Esophagus muscularis mucosa (tissue), 4 donors: ENCODE data around the gene NTHL1. TPM values are rescaled to one million over a fixed set of nuclear protein-coding genes. Genes with fewer than 3 reads are reported as not detected.

ENCODE experiments used
- DNase-seq: peaks from one replicate; pipeline ENCODE4 v3.0.0-alpha.2; 2017; ENCODE audit errors: extremely low spot score
- H3K27ac ChIP-seq, 4 donors: fragments of 200-600 bp; sonication (generic); replicated peaks in 1 of 4; 1 replicate in 3 of 4; 2 replicates in 1 of 4; pipeline ENCODE4 v1.5.1; 2016 to 2019; ENCODE audit warnings: mild to moderate bottlenecking in 1 of 4
- H3K27me3 ChIP-seq, 4 donors: fragments of 200-600 bp; sonication (generic); one replicate each; pipeline versions ENCODE4 v1.5.1 to v1.6.0; 2016 to 2019
- H3K36me3 ChIP-seq, 4 donors: fragments of 200-600 bp; sonication (generic); one replicate each; pipeline ENCODE4 v1.5.1; 2016 to 2019
- H3K4me1 ChIP-seq, 4 donors: fragments of 200-600 bp; sonication (generic); one replicate each; pipeline ENCODE4 v1.5.1; 2016 to 2019
- H3K4me3 ChIP-seq, 4 donors: fragments of 200-600 bp; sonication (generic); 1 replicate in 2 of 4; 2 replicates in 2 of 4; pipeline ENCODE4 v1.5.1; 2016 to 2019; ENCODE audit warnings: mild to moderate bottlenecking in 4 of 4, moderate library complexity in 1 of 4
- H3K9me3 ChIP-seq, 4 donors: fragments of 200-600 bp; sonication (generic); 1 replicate in 3 of 4; 2 replicates in 1 of 4; pipeline ENCODE4 v1.5.1; 2016 to 2019
- EP300 ChIP-seq: sonication (generic); formaldehyde crosslinking; IDR thresholded peaks from one replicate; pipeline ENCODE4 v1.6.1; 2017; ENCODE audit warnings: antibody characterized with exemption
- POLR2A ChIP-seq: fragments of 450-650 bp; IDR thresholded peaks from one replicate; pipeline ENCODE4 v1.6.1; 2017; ENCODE audit warnings: antibody characterized with exemption, moderate library complexity, mild to moderate bottlenecking, low read depth
- POLR2AphosphoS5 ChIP-seq, 2 donors: sonication (generic); formaldehyde crosslinking; IDR thresholded peaks; one replicate each; pipeline ENCODE4 v1.6.1; 2017; ENCODE audit warnings: antibody characterized with exemption in 2 of 2
- WGBS: methylation state at CpG from one replicate; pipeline ENCODE4 v1.1.5; 2018; 5-methylcytosine and 5-hydroxymethylcytosine counted together
- intact Hi-C: fragments of 100-400 bp; cut with DNase I; formaldehyde crosslinking; loops from one replicate; pipeline ENCODE4 v1.15.1; 2023
- total RNA-seq, 4 donors: library from RNA; depleted of rRNA; stranded (reverse); fragments of >200 nt; gene quantifications; one replicate each; pipeline versions ENCODE4 v1.1.0 to v1.2.1, GENCODE V29; 2016
- TF ChIP-seq, protein P1 (sequence below), 3 experiments: fragments of 200-600 bp in 2 of 3; fragments of 450-650 bp in 1 of 3; sonication (generic) in 2 of 3; IDR thresholded peaks; one replicate each; pipeline ENCODE4 v1.5.1; 2017 to 2019; ENCODE audit warnings: antibody characterized with exemption in 3 of 3, mild to moderate bottlenecking in 2 of 3, moderate library complexity in 1 of 3

NTHL1 gene
- total RNA-seq, 4 donors from 2014 or later = 11.8 to 25.2 (median 18.9) TPM

DNA sequence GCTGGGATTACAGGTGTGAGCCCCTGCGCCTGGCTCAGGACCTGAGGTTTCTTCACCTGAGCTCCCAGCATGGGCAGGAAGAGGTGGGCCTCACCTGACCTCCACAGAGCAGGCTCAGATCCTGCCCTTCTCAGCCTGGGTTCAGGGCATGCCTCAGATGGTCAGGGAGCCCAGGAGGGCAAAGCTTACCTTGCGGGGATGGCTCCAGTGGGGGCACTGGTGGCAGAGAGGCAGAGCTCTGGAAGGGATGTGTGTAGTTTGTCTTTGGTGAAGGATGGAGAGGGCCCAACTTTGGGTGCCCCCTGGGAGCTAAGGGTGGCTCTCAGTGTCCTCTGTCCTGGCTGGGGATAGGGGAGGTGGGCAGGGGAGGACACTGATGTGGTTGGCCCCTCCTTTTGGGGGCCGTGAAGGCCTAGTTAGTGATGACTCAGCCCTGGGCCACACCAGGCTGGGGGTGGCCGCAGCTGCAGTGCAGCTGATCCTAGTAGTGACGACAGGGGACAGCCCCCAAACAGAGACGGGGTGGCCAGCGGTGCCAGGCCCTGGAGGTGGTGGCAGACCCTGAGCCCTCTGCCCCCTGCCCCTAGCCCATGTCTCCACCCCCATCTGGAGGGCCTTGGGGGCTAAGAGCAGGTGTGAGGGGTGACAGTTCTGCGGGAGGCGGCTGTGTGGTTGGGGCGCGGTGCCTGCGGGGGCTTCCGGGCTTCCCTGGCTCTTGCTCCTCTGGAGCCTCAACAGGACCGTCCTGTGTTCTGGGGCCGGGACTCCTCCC, 15.2 kb downstream of the NTHL1 start:
- Histone ChIP-seq H3K27me3 (no peaks in the 10 kb centered on the region), H3K9me3 (no peaks in the 10 kb centered on the region), H3K27ac (peak overlapping the region; percentile 83 to 92 (median 86)), H3K4me3 (peak overlapping the region; percentile 40 to 54 (median 46)), H3K4me1 (peaks cover 49 to 88% (median 84%) of the 10 kb centered on the region in 4 donors), H3K36me3 (peaks cover 0 to 62% (median 26%) of the 10 kb centered on the region in 4 donors)
- TF ChIP-seq POLR2AphosphoS5 (IDR thresholded peaks at IDR 0.05) (no peak), EP300 (no peak)
- TF ChIP-seq, protein P1, sequence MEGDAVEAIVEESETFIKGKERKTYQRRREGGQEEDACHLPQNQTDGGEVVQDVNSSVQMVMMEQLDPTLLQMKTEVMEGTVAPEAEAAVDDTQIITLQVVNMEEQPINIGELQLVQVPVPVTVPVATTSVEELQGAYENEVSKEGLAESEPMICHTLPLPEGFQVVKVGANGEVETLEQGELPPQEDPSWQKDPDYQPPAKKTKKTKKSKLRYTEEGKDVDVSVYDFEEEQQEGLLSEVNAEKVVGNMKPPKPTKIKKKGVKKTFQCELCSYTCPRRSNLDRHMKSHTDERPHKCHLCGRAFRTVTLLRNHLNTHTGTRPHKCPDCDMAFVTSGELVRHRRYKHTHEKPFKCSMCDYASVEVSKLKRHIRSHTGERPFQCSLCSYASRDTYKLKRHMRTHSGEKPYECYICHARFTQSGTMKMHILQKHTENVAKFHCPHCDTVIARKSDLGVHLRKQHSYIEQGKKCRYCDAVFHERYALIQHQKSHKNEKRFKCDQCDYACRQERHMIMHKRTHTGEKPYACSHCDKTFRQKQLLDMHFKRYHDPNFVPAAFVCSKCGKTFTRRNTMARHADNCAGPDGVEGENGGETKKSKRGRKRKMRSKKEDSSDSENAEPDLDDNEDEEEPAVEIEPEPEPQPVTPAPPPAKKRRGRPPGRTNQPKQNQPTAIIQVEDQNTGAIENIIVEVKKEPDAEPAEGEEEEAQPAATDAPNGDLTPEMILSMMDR (IDR thresholded peaks at IDR 0.05) = no peak
- intact Hi-C loops = no loop called here
- DNase-seq = no peak
- 69% methylated on average over 3 of the region's 15 CpGs for WGBS

DNA sequence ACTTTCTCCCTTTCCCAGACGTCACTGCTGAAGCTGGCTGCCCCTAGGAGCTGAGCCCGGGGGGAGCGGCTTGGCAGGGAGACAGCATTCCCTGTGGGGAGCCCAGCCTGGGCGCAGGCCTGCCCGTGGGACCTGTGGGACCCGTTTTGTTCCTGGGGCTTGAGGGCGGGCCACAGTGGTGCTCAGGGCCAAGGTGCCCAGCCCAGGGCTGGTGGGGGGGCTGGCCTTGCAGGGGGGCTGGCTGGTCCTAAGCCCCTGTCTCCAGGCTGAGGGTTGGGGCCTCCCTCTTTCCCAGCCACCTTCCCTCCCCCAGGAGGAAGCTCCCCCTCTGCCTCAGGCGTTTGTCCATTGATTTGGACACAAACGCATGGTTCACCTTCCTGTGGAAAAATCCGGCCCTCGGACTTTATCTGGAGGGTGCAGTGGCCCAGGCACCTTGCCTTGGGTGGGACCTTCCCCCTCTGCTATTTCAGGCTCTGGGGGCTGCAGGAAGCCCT, 16.5 kb downstream of the NTHL1 start:
- Histone ChIP-seq H3K27me3 (no peaks in the 10 kb centered on the region), H3K4me3 (peak overlapping the region in 1 of 4 donors; percentile 18), H3K4me1 (peaks cover 44 to 86% (median 81%) of the 10 kb centered on the region in 4 donors), H3K36me3 (peaks cover 0 to 48% (median 18%) of the 10 kb centered on the region in 4 donors), H3K9me3 (no peaks in the 10 kb centered on the region), H3K27ac (peak overlapping the region; percentile 83 to 92 (median 86))
- intact Hi-C loops = no loop called here
- WGBS = 67% methylated on average over 5 of the region's 11 CpGs
- DNase-seq = no peak
- TF ChIP-seq POLR2AphosphoS5 (IDR thresholded peaks at IDR 0.05) = peak in 1 of 2 donors; percentile 25
- TF ChIP-seq, protein P1 (IDR thresholded peaks at IDR 0.05) = no peak

DNA sequence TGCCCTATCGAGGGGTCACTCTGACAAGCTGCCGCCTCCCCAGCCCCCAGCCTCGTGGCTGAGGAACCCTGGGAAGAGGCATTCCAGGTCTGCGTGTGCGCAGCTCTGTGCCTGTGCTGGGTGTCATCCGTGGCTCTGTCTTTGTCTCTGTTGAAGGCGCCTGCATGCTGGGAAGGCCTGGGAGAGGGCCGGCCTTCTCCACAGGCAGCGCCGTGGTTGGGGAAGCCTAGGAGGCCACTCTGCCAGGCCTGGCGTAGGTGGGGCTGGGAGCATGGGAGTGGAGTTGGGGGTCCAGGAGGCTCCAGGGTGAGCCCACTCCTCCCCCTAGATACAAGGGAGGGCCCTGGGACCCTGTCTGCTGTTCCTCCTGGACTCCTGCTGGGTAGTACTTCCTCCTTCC, 17.6 kb downstream of the NTHL1 start:
- H3K27ac ChIP-seq = peak overlapping the region; percentile 29 to 92 (median 86)
- WGBS = 81% methylated on average over 9 of the region's 11 CpGs
- peaks cover 40 to 85% (median 81%) of the 10 kb centered on the region in 4 donors for H3K4me1 ChIP-seq
- no peak for DNase-seq
- H3K36me3 ChIP-seq = peaks cover 0 to 37% (median 18%) of the 10 kb centered on the region in 4 donors
- H3K9me3 ChIP-seq = no peaks in the 10 kb centered on the region
- peak overlapping the region; percentile 78 to 87 (median 80) for H3K4me3 ChIP-seq
- no peaks in the 10 kb centered on the region for H3K27me3 ChIP-seq
- no peak for TF ChIP-seq EP300
- intact Hi-C loops = no loop called here

DNA sequence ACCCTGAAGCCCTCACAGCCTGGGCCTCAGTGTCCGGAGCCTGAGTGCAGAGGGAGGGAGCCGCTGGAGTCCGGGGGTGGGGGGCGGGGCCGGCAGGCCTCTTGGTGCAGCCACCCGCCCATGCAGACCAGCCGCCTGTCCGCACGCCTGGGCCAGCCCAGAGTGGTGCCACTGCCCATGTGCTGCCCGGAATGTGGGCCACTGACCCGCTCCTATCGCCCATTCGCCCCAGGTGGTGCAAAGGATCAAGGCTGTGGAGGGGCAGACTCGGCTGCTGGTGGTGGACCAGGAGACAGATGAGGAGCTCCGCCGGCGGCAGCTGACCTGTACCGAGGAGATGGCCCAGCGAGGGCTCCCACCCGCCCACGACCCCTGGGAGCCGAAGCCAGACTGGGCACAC, 18.3 kb downstream of the NTHL1 start:
- H3K4me3 ChIP-seq = peak overlapping the region; percentile 78 to 87 (median 80)
- H3K9me3 ChIP-seq = no peaks in the 10 kb centered on the region
- TF ChIP-seq, protein P1 (IDR thresholded peaks at IDR 0.05) = no peak
- TF ChIP-seq EP300 = no peak
- no peak for TF ChIP-seq POLR2A
- TF ChIP-seq POLR2AphosphoS5 (IDR thresholded peaks at IDR 0.05) = no peak
- H3K27ac ChIP-seq = peak overlapping the region in 3 of 4 donors; percentile 26 to 83 (median 29)
- H3K4me1 ChIP-seq = peaks cover 42 to 81% (median 79%) of the 10 kb centered on the region in 4 donors
- H3K27me3 ChIP-seq = no peaks in the 10 kb centered on the region
- intact Hi-C loops = no loop called here
- WGBS = no CpG with 5 or more reads among the region's 22 CpGs
- peaks cover 0 to 32% (median 18%) of the 10 kb centered on the region in 4 donors for H3K36me3 ChIP-seq
- DNase-seq = no peak

DNA sequence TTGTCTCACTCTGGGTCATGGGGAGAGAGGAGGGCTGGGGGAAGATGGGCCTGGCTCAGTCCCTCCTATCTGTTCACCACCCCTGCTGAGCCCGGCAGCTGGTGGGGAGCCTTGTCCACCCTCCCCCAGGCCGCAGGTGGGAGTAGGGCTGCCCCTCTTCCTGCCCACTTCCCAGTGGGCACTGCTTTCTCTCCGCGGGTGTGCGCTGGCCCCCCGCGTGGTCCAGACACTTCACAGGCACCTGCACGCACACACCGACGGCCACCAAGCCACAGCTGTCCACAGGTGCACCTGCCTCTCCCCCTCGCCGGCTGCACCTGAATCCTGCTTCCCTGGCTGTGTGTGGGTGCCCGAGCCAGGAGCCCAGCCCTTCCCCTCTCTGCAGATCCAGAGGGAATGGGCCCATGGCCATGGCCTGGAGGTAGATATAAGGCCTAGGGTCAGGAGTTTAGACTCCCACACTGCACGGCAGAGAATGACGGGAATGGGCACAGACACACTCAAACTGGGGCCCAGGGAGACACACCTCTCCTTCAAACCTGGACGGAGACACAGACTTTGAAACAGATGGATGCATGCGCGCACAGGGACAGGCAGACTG, 18.9 kb downstream of the NTHL1 start:
- 69% methylated on average over 8 of the region's 18 CpGs for WGBS
- DNase-seq = no peak
- Histone ChIP-seq H3K27ac (peak overlapping the region in 2 of 4 donors; percentile 17 to 75), H3K4me1 (peaks cover 43 to 82% (median 79%) of the 10 kb centered on the region in 4 donors), H3K27me3 (no peaks in the 10 kb centered on the region), H3K9me3 (no peaks in the 10 kb centered on the region), H3K36me3 (peaks cover 0 to 28% (median 18%) of the 10 kb centered on the region in 4 donors), H3K4me3 (peak overlapping the region; percentile 78 to 87 (median 80))
- intact Hi-C loops = no loop called here
- TF ChIP-seq EP300 (no peak), POLR2AphosphoS5 (IDR thresholded peaks at IDR 0.05) (no peak), POLR2A (no peak)
- TF ChIP-seq, protein P1 (IDR thresholded peaks at IDR 0.05) = no peak
